Muscle layer of colon (tissue), 2 donors: ENCODE results near the gene MS4A14.

Experiments
- H3K27ac ChIP-seq: one replicate; pipeline ENCODE4 v1.7.0; 2013; ENCODE audit warnings: low read depth, mild to moderate bottlenecking, low read length, moderate library complexity
- H3K27me3 ChIP-seq, 2 donors: one replicate each; pipeline ENCODE4 v1.7.0; 2013; ENCODE audit warnings: low read length in 2 of 2, mild to moderate bottlenecking in 2 of 2; ENCODE audit not compliant: insufficient read depth in 2 of 2, control insufficient read depth in 1 of 2
- H3K36me3 ChIP-seq: one replicate; pipeline ENCODE4 v1.7.0; 2013; ENCODE audit warnings: mild to moderate bottlenecking, low read length; ENCODE audit not compliant: insufficient read depth
- H3K4me1 ChIP-seq: one replicate; pipeline ENCODE4 v1.7.0; 2013; ENCODE audit warnings: mild to moderate bottlenecking, low read length; ENCODE audit not compliant: insufficient read depth
- H3K4me3 ChIP-seq, 2 donors: one replicate each; pipeline ENCODE4 v1.7.0; 2013; ENCODE audit warnings: low read length in 2 of 2, low read depth in 1 of 2, mild to moderate bottlenecking in 1 of 2, moderate library complexity in 1 of 2
- H3K9ac ChIP-seq: one replicate; pipeline ENCODE4 v1.7.0; 2013; ENCODE audit warnings: low read length
- H3K9me3 ChIP-seq: one replicate; pipeline ENCODE4 v1.7.0; 2013; ENCODE audit warnings: mild to moderate bottlenecking, low read length
- donor health status: abdominal sarcoma.
- donor health status: Adenocarcinoma of cecum.

Gene MS4A14

GRCh38 chr11:60370252-60370810, 25.9 kb upstream of the MS4A14 start:
- Histone ChIP-seq H3K36me3 (no peaks in the 10 kb centered on the region), H3K4me3 (no peak overlapping the region), H3K27me3 (no peaks in the 10 kb centered on the region), H3K4me1 (no peaks in the 10 kb centered on the region), H3K27ac (no peak overlapping the region), H3K9me3 (no peaks in the 10 kb centered on the region), H3K9ac (no peak overlapping the region)

GRCh38 chr11:60370811-60371298, 25.4 kb upstream of the MS4A14 start:
- Histone ChIP-seq H3K4me1 (no peaks in the 10 kb centered on the region), H3K9me3 (no peaks in the 10 kb centered on the region), H3K4me3 (no peak overlapping the region), H3K9ac (no peak overlapping the region), H3K27me3 (no peaks in the 10 kb centered on the region), H3K27ac (no peak overlapping the region), H3K36me3 (no peaks in the 10 kb centered on the region)

DNA sequence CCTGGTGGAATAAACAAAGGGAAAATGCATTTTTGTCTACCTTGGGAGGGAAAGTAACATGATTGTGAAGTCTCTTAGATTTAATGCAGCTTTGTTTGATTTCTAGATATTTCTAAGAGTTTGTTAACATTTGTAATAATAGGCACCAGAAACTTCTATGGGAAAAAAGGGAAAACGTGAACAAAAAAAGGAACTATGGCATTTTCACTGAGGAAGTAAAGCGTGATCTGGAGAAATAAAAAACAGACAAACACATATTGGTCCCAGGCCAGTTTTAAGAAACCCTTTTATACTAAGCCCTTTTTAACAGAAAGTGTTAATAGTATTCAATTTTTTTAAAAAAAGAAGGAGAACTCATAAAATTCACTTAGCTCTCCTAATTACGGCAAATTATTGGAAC, 24.9 kb upstream of the MS4A14 start:
- H3K9me3 ChIP-seq: no peaks in the 10 kb centered on the region
- H3K27ac ChIP-seq: no peak overlapping the region
- H3K4me1 ChIP-seq: no peaks in the 10 kb centered on the region
- no peak overlapping the region for H3K9ac ChIP-seq
- H3K27me3 ChIP-seq: no peaks in the 10 kb centered on the region
- H3K36me3 ChIP-seq: no peaks in the 10 kb centered on the region
- H3K4me3 ChIP-seq: no peak overlapping the region

DNA sequence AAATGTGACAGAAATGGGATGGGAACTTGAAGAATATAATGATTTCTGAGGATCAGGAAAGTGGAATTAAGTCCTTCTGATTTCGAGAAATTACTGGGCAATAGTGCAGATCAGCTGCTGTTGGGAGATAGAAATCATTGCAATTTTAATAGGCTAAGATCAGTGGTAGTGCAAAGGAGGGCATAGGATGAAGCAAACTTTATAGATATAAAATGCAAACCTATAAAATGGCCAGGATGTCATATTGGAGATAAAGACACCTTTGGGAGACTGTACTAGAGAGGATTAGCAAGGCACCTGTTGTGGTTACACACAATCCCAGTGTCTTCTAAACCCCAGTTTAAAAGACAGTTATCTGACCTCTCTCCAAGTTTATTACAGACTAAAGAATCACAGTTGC, 24.4 kb upstream of the MS4A14 start:
- no peaks in the 10 kb centered on the region for H3K4me1 ChIP-seq
- no peak overlapping the region for H3K9ac ChIP-seq
- no peaks in the 10 kb centered on the region for H3K36me3 ChIP-seq
- H3K27me3 ChIP-seq: no peaks in the 10 kb centered on the region
- H3K9me3 ChIP-seq: no peaks in the 10 kb centered on the region
- no peak overlapping the region for H3K27ac ChIP-seq
- H3K4me3 ChIP-seq: no peak overlapping the region

- no peaks in the 10 kb centered on the region for H3K27me3 ChIP-seq
- H3K9me3 ChIP-seq: no peaks in the 10 kb centered on the region
- no peak overlapping the region for H3K9ac ChIP-seq
- H3K4me3 ChIP-seq: no peak overlapping the region
- H3K4me1 ChIP-seq: no peaks in the 10 kb centered on the region
- no peak overlapping the region for H3K27ac ChIP-seq
- H3K36me3 ChIP-seq: no peaks in the 10 kb centered on the region
These were observed 23.5 kb upstream of the MS4A14 start for GRCh38 chr11:60372767-60373166.

DNA sequence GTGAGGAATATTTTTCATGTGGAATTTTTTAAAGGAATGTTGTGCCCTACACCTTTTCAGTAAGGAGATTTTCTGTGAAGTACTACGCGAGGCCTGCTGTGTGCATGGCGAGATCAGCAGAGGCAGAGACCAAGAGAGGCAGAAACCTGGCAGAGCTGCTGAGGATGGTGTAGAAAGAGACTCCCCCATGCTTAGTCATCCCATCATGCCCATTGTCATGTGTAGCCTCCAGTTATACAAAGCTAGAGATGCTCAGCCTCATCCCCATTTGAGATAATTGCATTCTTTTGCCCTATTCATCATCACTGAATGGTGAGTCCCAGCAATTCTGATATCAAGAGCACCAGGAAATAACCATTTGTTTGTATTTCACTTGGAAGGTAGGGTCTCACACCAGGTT, 20.9 kb upstream of the MS4A14 start:
- H3K4me3 ChIP-seq: no peak overlapping the region
- H3K27me3 ChIP-seq: no peaks in the 10 kb centered on the region
- H3K27ac ChIP-seq: no peak overlapping the region
- H3K9ac ChIP-seq: no peak overlapping the region
- H3K36me3 ChIP-seq: no peaks in the 10 kb centered on the region
- H3K4me1 ChIP-seq: no peaks in the 10 kb centered on the region
- no peaks in the 10 kb centered on the region for H3K9me3 ChIP-seq

DNA sequence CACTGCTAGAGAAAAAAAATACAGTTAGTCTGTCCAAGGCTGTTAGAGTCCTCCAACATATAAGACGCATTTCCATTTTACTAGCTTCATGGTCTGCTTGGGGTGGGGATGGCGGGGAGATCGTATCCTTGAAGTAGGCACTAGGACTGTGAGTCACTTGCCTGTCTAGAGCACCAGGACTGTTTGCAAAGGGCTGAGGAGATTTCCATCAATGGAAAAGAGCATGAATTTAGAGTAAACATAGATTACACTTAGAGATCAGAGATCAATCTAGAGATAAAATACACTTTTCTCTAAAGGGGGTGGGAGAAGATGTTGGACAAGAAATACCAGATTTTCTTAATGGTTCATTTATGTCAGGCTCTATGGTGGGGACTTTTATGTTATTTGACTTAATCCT, 19.7 kb upstream of the MS4A14 start:
- H3K9ac ChIP-seq: no peak overlapping the region
- H3K4me1 ChIP-seq: no peaks in the 10 kb centered on the region
- H3K36me3 ChIP-seq: no peaks in the 10 kb centered on the region
- no peaks in the 10 kb centered on the region for H3K27me3 ChIP-seq
- H3K4me3 ChIP-seq: no peak overlapping the region
- H3K9me3 ChIP-seq: no peaks in the 10 kb centered on the region
- no peak overlapping the region for H3K27ac ChIP-seq

DNA sequence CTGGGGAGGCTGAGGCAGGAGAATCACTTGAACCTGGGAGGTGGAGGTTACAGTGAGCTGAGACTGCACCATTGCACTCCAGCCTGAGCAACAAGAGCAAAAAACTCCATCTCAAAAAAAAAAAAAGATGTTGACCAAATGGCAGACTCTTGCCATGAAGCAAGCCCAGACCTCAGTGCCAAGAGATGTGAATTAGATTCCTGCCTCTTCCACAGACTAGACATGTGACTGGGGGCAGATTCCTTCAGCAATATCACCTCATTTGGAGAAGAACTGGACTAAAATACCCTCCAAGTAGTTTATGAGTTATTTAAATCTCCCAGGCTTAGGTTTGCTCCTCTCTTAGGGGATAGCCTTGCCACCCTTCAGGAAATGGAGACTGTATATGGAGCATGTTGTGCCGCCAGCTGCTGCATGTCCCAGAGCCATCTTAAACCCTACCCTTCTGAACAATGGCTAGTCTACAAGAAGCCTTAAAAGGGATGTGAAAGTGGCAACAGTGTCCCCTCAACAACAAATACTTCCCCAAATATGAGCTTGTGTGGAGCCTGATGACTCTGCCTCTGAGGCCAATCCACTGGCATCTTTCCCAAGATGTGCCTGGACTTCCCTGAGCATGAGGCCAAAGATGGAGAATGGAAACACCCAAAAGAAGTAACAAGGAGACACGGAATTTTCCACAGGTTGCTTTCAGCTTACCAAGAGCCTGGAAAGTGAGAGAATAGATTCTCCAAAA, 18.7 kb upstream of the MS4A14 start:
- H3K9me3 ChIP-seq: no peaks in the 10 kb centered on the region
- no peak overlapping the region for H3K27ac ChIP-seq
- H3K36me3 ChIP-seq: no peaks in the 10 kb centered on the region
- H3K27me3 ChIP-seq: no peaks in the 10 kb centered on the region
- H3K4me1 ChIP-seq: no peaks in the 10 kb centered on the region
- H3K9ac ChIP-seq: no peak overlapping the region
- no peak overlapping the region for H3K4me3 ChIP-seq

GRCh38 chr11:60378354-60378753, 17.9 kb upstream of the MS4A14 start, which contains the start of gene MS4A7:
Gene MS4A7, plus strand, starts transcription at chr11:60378532. Its CDS starts 4,610 bp downstream, at chr11:60383142.
- no peak within 1 kb of the TSS for H3K4me3 ChIP-seq

DNA sequence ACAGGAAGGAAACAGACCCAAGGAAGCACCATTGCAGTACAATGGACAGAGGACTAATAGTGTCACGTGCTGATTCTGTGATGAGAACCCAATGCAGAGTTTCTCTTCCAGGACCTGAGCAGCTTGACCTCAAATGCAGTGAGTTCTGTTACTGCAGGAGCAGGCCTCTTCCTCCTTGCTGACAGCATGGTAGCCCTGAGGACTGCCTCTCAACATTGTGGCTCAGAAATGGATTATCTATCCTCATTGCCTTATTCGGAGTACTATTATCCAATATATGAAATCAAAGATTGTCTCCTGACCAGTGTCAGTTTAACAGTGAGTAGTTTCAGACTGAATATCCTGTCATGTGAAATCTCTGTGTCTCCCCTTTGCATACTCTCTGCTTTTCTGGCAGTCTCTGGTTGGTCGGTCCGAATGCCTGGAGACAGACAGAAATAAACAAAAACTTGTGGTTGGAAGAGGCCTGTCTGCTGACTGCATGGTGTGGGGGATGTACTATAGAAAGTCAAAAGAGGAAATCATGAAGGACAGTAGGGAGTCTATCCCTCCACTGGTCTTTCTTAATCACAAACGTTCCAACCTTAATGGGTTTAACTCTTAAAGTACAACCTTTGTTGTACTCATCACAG, 6.9 kb upstream of the MS4A14 start:
- H3K9me3 ChIP-seq: no peaks in the 10 kb centered on the region
- H3K9ac ChIP-seq: no peak overlapping the region
- no peaks in the 10 kb centered on the region for H3K27me3 ChIP-seq
- no peak overlapping the region for H3K27ac ChIP-seq
- H3K4me1 ChIP-seq: no peaks in the 10 kb centered on the region
- H3K36me3 ChIP-seq: no peaks in the 10 kb centered on the region
- H3K4me3 ChIP-seq: no peak overlapping the region

More at GRCh38 chr11:60378354-60378753, 17.9 kb upstream of the MS4A14 start, which contains the start of gene MS4A7:
- H3K4me1 ChIP-seq: no peaks in the 10 kb centered on the region
- H3K36me3 ChIP-seq: no peaks in the 10 kb centered on the region
- no peak within 1 kb of the TSS for H3K9ac ChIP-seq
- no peak within 1 kb of the TSS for H3K27ac ChIP-seq
- H3K9me3 ChIP-seq: no peaks in the 10 kb centered on the region
- no peaks in the 10 kb centered on the region for H3K27me3 ChIP-seq

DNA sequence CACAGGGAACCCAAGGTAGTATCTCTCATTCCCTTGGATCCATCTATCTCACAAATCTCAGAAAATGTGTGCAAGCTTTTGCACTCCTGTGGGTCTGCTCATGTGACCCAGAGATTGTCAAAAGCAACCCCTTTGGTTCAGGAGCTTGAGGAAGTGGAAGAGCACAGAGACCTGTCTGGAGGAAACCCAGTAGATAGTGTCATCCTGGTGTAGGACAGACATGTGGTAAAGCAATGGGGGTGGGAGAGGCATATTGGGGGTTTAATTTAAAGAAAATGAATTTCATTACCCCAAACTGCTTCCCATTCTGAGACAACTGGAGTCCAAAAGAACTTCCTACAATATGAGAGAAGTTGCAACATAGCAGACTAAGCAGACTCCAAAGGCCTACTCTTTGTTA, 5.8 kb upstream of the MS4A14 start:
- Histone ChIP-seq H3K27ac (no peak overlapping the region), H3K27me3 (no peaks in the 10 kb centered on the region)

More for the DNA sequence above, 5.8 kb upstream of the MS4A14 start:
- H3K9me3 ChIP-seq: no peaks in the 10 kb centered on the region
- H3K4me3 ChIP-seq: no peak overlapping the region
- no peaks in the 10 kb centered on the region for H3K4me1 ChIP-seq
- no peaks in the 10 kb centered on the region for H3K36me3 ChIP-seq
- no peak overlapping the region for H3K9ac ChIP-seq
